IMR-90 (cell line): ENCODE results near the gene RAB18. TPM values are rescaled to one million over a fixed set of nuclear protein-coding genes. Genes with fewer than 3 reads are reported as not detected.

ENCODE experiments used
- ATAC-seq: fragments of 200-7000 bp; cut with Tn5 transposase; 2 replicates; pipeline ENCODE4 v1.9.1; 2020; ENCODE audit warnings: low read depth, mild to moderate bottlenecking, moderate library complexity
- BruUV-seq: library from RNA; stranded (reverse); fragments of 400-500 nt; replicated peaks from 2 replicates; lab custom pipeline; 2021; lab: Mats Ljungman, UMichigan
- CTCF ChIA-PET: fragments of 300-600 bp; formaldehyde crosslinking; extraction: SDS; loops from one replicate; lab custom pipeline; 2021; ENCODE audit warnings: antibody characterized with exemption; lab: Yijun Ruan, JAX
- POLR2A ChIA-PET: fragments of 300-600 bp; sonication (Branson Sonifier 250); formaldehyde crosslinking; loops from one replicate; lab custom pipeline; 2022; ENCODE audit warnings: antibody characterized with exemption; ENCODE audit not compliant: unreplicated experiment; lab: Charles Lee
- DNase-seq: peaks from one replicate; pipeline ENCODE4 v3.0.0; 2013
- H2AFZ ChIP-seq: replicated peaks from 2 replicates; pipeline ENCODE3; 2013; ENCODE audit warnings: low read length, mild to moderate bottlenecking; ENCODE audit not compliant: poor library complexity
- H2AK5ac ChIP-seq: 2 replicates; pipeline ENCODE4 v1.6.1; 2013; ENCODE audit warnings: low read depth, low read length, inconsistent platforms
- H2AK9ac ChIP-seq: replicated peaks from 2 replicates; pipeline ENCODE3; 2013; ENCODE audit warnings: mild to moderate bottlenecking, low read depth, low read length, moderate library complexity; ENCODE audit not compliant: poor library complexity
- H2BK120ac ChIP-seq: 2 replicates; pipeline ENCODE4 v1.6.1; 2013; ENCODE audit warnings: low read depth, low read length, inconsistent platforms
- H2BK15ac ChIP-seq: 3 replicates; pipeline ENCODE4 v1.6.1; 2013; ENCODE audit warnings: low read depth, low read length, inconsistent platforms
- H2BK20ac ChIP-seq: 2 replicates; pipeline ENCODE4 v1.6.1; 2013; ENCODE audit warnings: low read depth, mild to moderate bottlenecking, inconsistent platforms, low read length, moderate library complexity
- H2BK5ac ChIP-seq: 2 replicates; pipeline ENCODE4 v1.6.1; 2013; ENCODE audit warnings: mild to moderate bottlenecking, low read depth, low read length, inconsistent platforms; ENCODE audit not compliant: poor library complexity, severe bottlenecking
- H3K14ac ChIP-seq: replicated peaks from 2 replicates; pipeline ENCODE4 v1.6.1; 2013; ENCODE audit warnings: low read depth, low read length, inconsistent platforms
- H3K18ac ChIP-seq: 2 replicates; pipeline ENCODE4 v1.6.1; 2013; ENCODE audit warnings: low read depth, low read length, control low read depth
- H3K23ac ChIP-seq: 2 replicates; pipeline ENCODE4 v1.6.1; 2013; ENCODE audit warnings: low read depth, low read length, inconsistent platforms
- H3K27ac ChIP-seq: 2 replicates; pipeline ENCODE4 v1.5.1; 2013; ENCODE audit warnings: mild to moderate bottlenecking, control low read depth, low read length; ENCODE audit not compliant: insufficient read depth
- H3K27me3 ChIP-seq: 2 replicates; pipeline ENCODE4 v1.6.1; 2013; ENCODE audit warnings: low read length; ENCODE audit not compliant: control insufficient read depth, insufficient read depth
- H3K36me3 ChIP-seq: 2 replicates; pipeline ENCODE4 v1.6.1; 2013; ENCODE audit warnings: low read length, mixed read lengths; ENCODE audit not compliant: control insufficient read depth, insufficient read depth
- H3K4ac ChIP-seq: 2 replicates; pipeline ENCODE4 v1.6.1; 2013; ENCODE audit warnings: low read depth, low read length, inconsistent platforms
- H3K4me1 ChIP-seq: 2 replicates; pipeline ENCODE4 v1.6.1; 2013; ENCODE audit warnings: low read length, mixed read lengths; ENCODE audit not compliant: control insufficient read depth, insufficient read depth
- H3K4me2 ChIP-seq: 2 replicates; pipeline ENCODE4 v1.6.1; 2013; ENCODE audit warnings: low read depth, mild to moderate bottlenecking, control low read depth, low read length, moderate library complexity
- H3K4me3 ChIP-seq: 2 replicates; pipeline ENCODE4 v1.5.1; 2013; ENCODE audit warnings: low read depth, mild to moderate bottlenecking, control low read depth, low read length, moderate library complexity; ENCODE audit not compliant: insufficient read depth
- H3K56ac ChIP-seq: 2 replicates; pipeline ENCODE4 v1.6.1; 2013; ENCODE audit warnings: low read length, inconsistent platforms; ENCODE audit not compliant: insufficient read depth; ENCODE audit errors: extremely low read depth
- H3K79me1 ChIP-seq, 2 experiments: 2 replicates each; pipeline ENCODE4 v1.6.1; 2013; ENCODE audit warnings: low read length in 2 of 2, inconsistent platforms in 1 of 2, low read depth in 1 of 2
- H3K9ac ChIP-seq: 2 replicates; pipeline ENCODE4 v1.6.1; 2013; ENCODE audit warnings: low read depth, low read length, control low read depth
- H3K9me1 ChIP-seq: 2 replicates; pipeline ENCODE4 v1.6.1; 2013; ENCODE audit warnings: low read length, inconsistent platforms; ENCODE audit not compliant: insufficient read depth
- H3K9me3 ChIP-seq: 2 replicates; pipeline ENCODE4 v1.6.1; 2013; ENCODE audit warnings: low read length; ENCODE audit not compliant: control insufficient read depth, insufficient read depth
- H4K20me1 ChIP-seq: 2 replicates; pipeline ENCODE4 v1.6.1; 2013; ENCODE audit warnings: low read length, inconsistent platforms; ENCODE audit not compliant: insufficient read depth
- H4K5ac ChIP-seq: 2 replicates; pipeline ENCODE4 v1.6.1; 2013; ENCODE audit warnings: mild to moderate bottlenecking, low read depth, low read length, control low read depth
- H4K8ac ChIP-seq, 2 experiments: 2 replicates each; pipeline ENCODE4 v1.6.1; 2013; ENCODE audit warnings: low read depth in 2 of 2, low read length in 2 of 2, control low read depth in 1 of 2, inconsistent platforms in 1 of 2
- H4K91ac ChIP-seq: 2 replicates; pipeline ENCODE4 v1.6.1; 2013; ENCODE audit warnings: low read depth, low read length, inconsistent platforms; ENCODE audit not compliant: insufficient read depth
- BHLHE40 ChIP-seq: fragments of 150-350 bp; IDR thresholded peaks from 2 replicates; pipeline ENCODE4 v1.6.1; 2016; ENCODE audit warnings: mild to moderate bottlenecking, low read depth, low read length
- CEBPB ChIP-seq: IDR thresholded peaks from 2 replicates; pipeline ENCODE4 v1.6.1; 2012; ENCODE audit warnings: low read depth, low read length, improper control_type of control experiment
- CHD1 ChIP-seq: IDR thresholded peaks from 2 replicates; pipeline ENCODE4 v1.6.1; 2012; ENCODE audit warnings: low read depth, low read length, improper control_type of control experiment
- ELK1 ChIP-seq: fragments of 150-350 bp; IDR thresholded peaks from 2 replicates; pipeline ENCODE4 v1.6.1; 2016; ENCODE audit warnings: low read depth, mild to moderate bottlenecking, low read length, moderate library complexity, borderline replicate concordance
- RAD21 ChIP-seq: IDR thresholded peaks from 2 replicates; pipeline ENCODE4 v1.6.1; 2012; ENCODE audit warnings: low read length, improper control_type of control experiment
- RCOR1 ChIP-seq: IDR thresholded peaks from 2 replicates; pipeline ENCODE4 v1.6.1; 2012; ENCODE audit warnings: mild to moderate bottlenecking, low read length, improper control_type of control experiment; ENCODE audit not compliant: insufficient replicate concordance
- SMC3 ChIP-seq: fragments of 150-350 bp; IDR thresholded peaks from 2 replicates; pipeline ENCODE4 v1.6.1; 2016; ENCODE audit warnings: low read depth, mild to moderate bottlenecking, antibody characterized with exemption, low read length, moderate library complexity
- WGBS, 2 experiments: methylation state at CpG; one replicate each; pipeline versions ENCODE4 v1.1.5 to v1.1.7; 2013; ENCODE audit warnings: missing lambda C conversion rate in 2 of 2; ENCODE audit not compliant: insufficient read length in 1 of 2; ENCODE audit errors: extremely low coverage in 2 of 2; 5-methylcytosine and 5-hydroxymethylcytosine counted together
- dilution Hi-C: fragments of 300-500 bp; cut with HindIII; formaldehyde crosslinking; loops from one replicate; pipeline ENCODE4 v1.14.3; 2018; ENCODE audit warnings: low sequenced_read_pairs; ENCODE audit not compliant: unreplicated experiment
- in situ Hi-C: fragments of 300-500 bp; cut with MboI; formaldehyde crosslinking; loops from 3 replicates; pipeline ENCODE4 v1.14.3; 2019; ENCODE audit warnings: low sequenced_read_pairs, inconsistent platforms, mixed read lengths
- intact Hi-C: fragments of 100-400 bp; cut with micrococcal nuclease; formaldehyde crosslinking; loops from 2 replicates; pipeline ENCODE4 v1.10.0; 2022
- polyA plus RNA-seq, 3 experiments: library from polyadenylated mRNA; depleted of rRNA; stranded (reverse); fragments of >200 nt; gene quantifications; 2 replicates each; pipeline ENCODE4 v1.2.3, GENCODE V29; 2012; ENCODE audit warnings: low replicate concordance in 1 of 3
- total RNA-seq: library from RNA; depleted of rRNA; stranded (reverse); fragments of >200 nt; gene quantifications from 2 replicates; pipeline ENCODE4 v1.2.3, GENCODE V29; 2012

The RAB18 gene
- total and polyA plus RNA-seq, 2 of the 4 experiments (the other 2 are of a cell fraction), result 17.6 to 38.8 TPM

- Histone ChIP-seq H3K79me1 (peaks cover 18 to 31% of the 10 kb centered on the region in 2 experiments), H2BK15ac (no peak overlapping the region), H3K9ac (no peak overlapping the region), H3K27me3 (no peaks in the 10 kb centered on the region), H3K4me3 (no peak overlapping the region), H2AK5ac (no peak overlapping the region), H3K27ac (no peak overlapping the region), H3K56ac (no peak overlapping the region), H2AK9ac (no peak overlapping the region), H3K14ac (no peak overlapping the region), H3K4ac (no peak overlapping the region), H2BK5ac (no peak overlapping the region), H3K36me3 (peaks cover 24% of the 10 kb centered on the region), H2BK120ac (no peak overlapping the region), H3K23ac (no peak overlapping the region), H3K4me1 (no peaks in the 10 kb centered on the region), H4K8ac (no peak overlapping the region), H3K18ac (no peak overlapping the region), H2AFZ (no peak overlapping the region), H3K4me2 (no peak overlapping the region), H3K9me3 (no peaks in the 10 kb centered on the region), H2BK20ac (no peak overlapping the region), H4K91ac (no peak overlapping the region), H3K9me1 (no peaks in the 10 kb centered on the region), H4K5ac (no peak overlapping the region), H4K20me1 (no peaks in the 10 kb centered on the region)
- ChIA-PET POLR2A (no interaction called here), CTCF (no interaction called here)
- ATAC-seq (no peak), DNase-seq (no peak)
- no CpG with 5 or more reads among the region's 3 CpGs for WGBS, 2 experiments
- dilution Hi-C loops, result no loop called here
- BruUV-seq, result no TSS peak
- in situ Hi-C loops, result no loop called here
- intact Hi-C loops, result no loop called here
- TF ChIP-seq BHLHE40 (no peak), CEBPB (no peak), RCOR1 (no peak), SMC3 (no peak), ELK1 (no peak), RAD21 (no peak), CHD1 (no peak)
These were observed 33.1 kb downstream of the RAB18 start for GRCh38 chr10:27537166-27537565.
